GM19023 (cell line): ENCODE results near the gene BTBD6.

ENCODE experiments used
- ATAC-seq: cut with Tn5 transposase; IDR thresholded peaks from one replicate; pipeline ENCODE4 v1.9.1; 2021; ENCODE audit warnings: mild to moderate bottlenecking, moderate library complexity; ENCODE audit not compliant: unreplicated experiment

BTBD6 gene

GRCh38 chr14:105229099-105229655 is 19.2 kb upstream of the BTBD6 start:
- no peak for ATAC-seq

GRCh38 chr14:105240811-105241576 is 7.3 kb upstream of the BTBD6 start:
- no peak for ATAC-seq

GRCh38 chr14:105241641-105242040 is 6.7 kb upstream of the BTBD6 start:
- no peak for ATAC-seq

GRCh38 chr14:105244334-105244733 is 4.0 kb upstream of the BTBD6 start:
- no peak for ATAC-seq

- ATAC-seq = no peak
These were observed 1.3 kb upstream of the BTBD6 start for GRCh38 chr14:105247026-105247425.

- ATAC-seq = peak; percentile 21
These were observed 492 bp upstream of the BTBD6 start for GRCh38 chr14:105247715-105248367.

- no peak for ATAC-seq
These were observed 1.1 kb downstream of the BTBD6 start for GRCh38 chr14:105249182-105250007.

GRCh38 chr14:105250008-105250366 is 1.7 kb downstream of the BTBD6 start:
- no peak for ATAC-seq

- ATAC-seq = no peak
These were observed 2.7 kb downstream of the BTBD6 start for GRCh38 chr14:105250986-105251385.

GRCh38 chr14:105251920-105252319 is 3.6 kb downstream of the BTBD6 start:
- ATAC-seq = no peak

GRCh38 chr14:105252552-105253328 is 4.4 kb downstream of the BTBD6 start:
- ATAC-seq = no peak

GRCh38 chr14:105253329-105253682 is 5.0 kb downstream of the BTBD6 start:
- no peak for ATAC-seq

GRCh38 chr14:105255021-105255507 is 6.7 kb downstream of the BTBD6 start:
- no peak for ATAC-seq

GRCh38 chr14:105256292-105256960 is 8.1 kb downstream of the BTBD6 start:
- ATAC-seq = no peak

GRCh38 chr14:105257464-105257863 is 9.1 kb downstream of the BTBD6 start:
- no peak for ATAC-seq

GRCh38 chr14:105258846-105259245 is 10.5 kb downstream of the BTBD6 start:
- no peak for ATAC-seq

- no peak for ATAC-seq
These were observed 12.6 kb downstream of the BTBD6 start for GRCh38 chr14:105260959-105261358.

GRCh38 chr14:105261781-105262180 is 13.4 kb downstream of the BTBD6 start:
- ATAC-seq = no peak

GRCh38 chr14:105267820-105268548 is 19.7 kb downstream of the BTBD6 start:
- ATAC-seq = no peak
